ENCODE data around the gene TCEA3. TPM values are rescaled to one million over a fixed set of nuclear protein-coding genes. Genes with fewer than 3 reads are reported as not detected.

TCEA3 gene
- total RNA-seq, 1 donor from 2014 or later, result 26.5 TPM

- TF ChIP-seq CTCF (IDR thresholded peaks at IDR 0.05), result peak; percentile 82 to 93 (median 91)
- TF ChIP-seq POLR2A (IDR thresholded peaks at IDR 0.05), result no peak
- peak; percentile 66 to 70 for TF ChIP-seq POLR2AphosphoS5 (IDR thresholded peaks at IDR 0.05; ENCODE audit: insufficient read depth in 1 of 2, low read depth in 1 of 2)
- no peaks in the 10 kb centered on the region for H3K9me3 ChIP-seq
- no peaks in the 10 kb centered on the region for H3K27me3 ChIP-seq
- peak overlapping the region in 1 of 2 donors; percentile 1 for H3K4me3 ChIP-seq
- peak overlapping the region; percentile 66 for H3K27ac ChIP-seq
- DNase-seq (ENCODE audit: extremely low spot score in 2 of 2), result no peak
- H3K4me1 ChIP-seq, result peaks cover 31% of the 10 kb centered on the region
- no peaks in the 10 kb centered on the region for H3K36me3 ChIP-seq
- intact Hi-C loops (cut with DNase I), result no loop called here
Observed at GRCh38 chr1:23403735-23404486, 20.6 kb downstream of the TCEA3 start.

GRCh38 chr1:23403355-23403734 lies 21.2 kb downstream of the TCEA3 start:
- no peak for TF ChIP-seq CTCF (IDR thresholded peaks at IDR 0.05)
- no peak for TF ChIP-seq POLR2A (IDR thresholded peaks at IDR 0.05)
- TF ChIP-seq POLR2AphosphoS5 (IDR thresholded peaks at IDR 0.05; ENCODE audit: insufficient read depth in 1 of 2, low read depth in 1 of 2), result no peak
- intact Hi-C loops (cut with DNase I), result no loop called here
- no peaks in the 10 kb centered on the region for H3K36me3 ChIP-seq

GRCh38 chr1:23403038-23403336 lies 21.6 kb downstream of the TCEA3 start:
- H3K4me3 ChIP-seq, result no peak overlapping the region
- H3K36me3 ChIP-seq, result no peaks in the 10 kb centered on the region
- TF ChIP-seq POLR2AphosphoS5 (IDR thresholded peaks at IDR 0.05; ENCODE audit: insufficient read depth in 1 of 2, low read depth in 1 of 2), result no peak
- no peak for TF ChIP-seq POLR2A (IDR thresholded peaks at IDR 0.05)
- TF ChIP-seq CTCF (IDR thresholded peaks at IDR 0.05), result no peak
- intact Hi-C loops (cut with DNase I), result no loop called here
- H3K4me1 ChIP-seq, result peaks cover 31% of the 10 kb centered on the region
- H3K9me3 ChIP-seq, result no peaks in the 10 kb centered on the region
- H3K27me3 ChIP-seq, result no peaks in the 10 kb centered on the region
- H3K27ac ChIP-seq, result peak overlapping the region; percentile 66
- no peak for DNase-seq (ENCODE audit: extremely low spot score in 2 of 2)

More at GRCh38 chr1:23403355-23403734, 21.2 kb downstream of the TCEA3 start:
- Histone ChIP-seq H3K27ac (peak overlapping the region; percentile 66), H3K27me3 (no peaks in the 10 kb centered on the region), H3K9me3 (no peaks in the 10 kb centered on the region), H3K4me3 (peak overlapping the region in 1 of 2 donors; percentile 1), H3K4me1 (peaks cover 31% of the 10 kb centered on the region)
- no peak for DNase-seq (ENCODE audit: extremely low spot score in 2 of 2)

GRCh38 chr1:23402286-23403037 lies 22.1 kb downstream of the TCEA3 start:
- H3K36me3 ChIP-seq, result no peaks in the 10 kb centered on the region
- peak overlapping the region; percentile 66 for H3K27ac ChIP-seq
- H3K27me3 ChIP-seq, result no peaks in the 10 kb centered on the region
- intact Hi-C loops (cut with DNase I), result no loop called here
- H3K4me1 ChIP-seq, result peaks cover 31% of the 10 kb centered on the region
- TF ChIP-seq POLR2A (IDR thresholded peaks at IDR 0.05), result no peak
- no peak for TF ChIP-seq CTCF (IDR thresholded peaks at IDR 0.05)
- no peak overlapping the region for H3K4me3 ChIP-seq
- no peaks in the 10 kb centered on the region for H3K9me3 ChIP-seq
- DNase-seq (ENCODE audit: extremely low spot score in 2 of 2), result no peak

- Histone ChIP-seq H3K4me3 (no peak overlapping the region), H3K36me3 (peaks cover 0 to 4% of the 10 kb centered on the region in 2 donors), H3K27me3 (no peaks in the 10 kb centered on the region), H3K4me1 (peaks cover 31% of the 10 kb centered on the region), H3K27ac (no peak overlapping the region), H3K9me3 (no peaks in the 10 kb centered on the region)
- intact Hi-C loops (cut with DNase I), result no loop called here
- TF ChIP-seq POLR2A (IDR thresholded peaks at IDR 0.05), result no peak
- TF ChIP-seq CTCF (IDR thresholded peaks at IDR 0.05), result no peak
- no peak for TF ChIP-seq POLR2AphosphoS5 (IDR thresholded peaks at IDR 0.05; ENCODE audit: insufficient read depth in 1 of 2, low read depth in 1 of 2)
- no peak for DNase-seq (ENCODE audit: extremely low spot score in 2 of 2)
Observed at GRCh38 chr1:23401313-23401712, 23.2 kb downstream of the TCEA3 start.
